PFSK-1 (cell line): Measurements from ENCODE around the gene ODAM.
"Not testable (repeated sequence)": the region's sequence is repeated elsewhere in the genome, so short reads cannot be mapped to it uniquely, and the experiment has no call there.

ENCODE experiments used
- FOXP2 ChIP-seq: optimal IDR thresholded peaks from 2 replicates; pipeline ENCODE3; 2011; ENCODE audit warnings: borderline replicate concordance, control low read depth, inconsistent platforms; ENCODE audit not compliant: insufficient read depth; ENCODE audit errors: extremely low read length, extremely low read depth
- POLR2AphosphoS5 ChIP-seq: IDR thresholded peaks from 2 replicates; pipeline ENCODE4 v1.6.1; 2012; ENCODE audit warnings: low read depth, mild to moderate bottlenecking, control low read depth, low read length, moderate library complexity
- SIN3A ChIP-seq: IDR thresholded peaks from 2 replicates; pipeline ENCODE4 v1.6.1; 2012; ENCODE audit warnings: mild to moderate bottlenecking, low read length, moderate library complexity, borderline replicate concordance; ENCODE audit not compliant: insufficient read depth
- TAF1 ChIP-seq: IDR thresholded peaks from 2 replicates; pipeline ENCODE4 v1.6.1; 2012; ENCODE audit warnings: low read length, control low read depth, borderline replicate concordance; ENCODE audit not compliant: insufficient read depth
- TF ChIP-seq, protein P1 (sequence below), 2 experiments: IDR thresholded peaks; 2 replicates each; pipeline versions ENCODE4 v1.6.1 to v1.8.0; 2011 to 2012; ENCODE audit warnings: low read depth in 2 of 2, low read length in 2 of 2, control low read depth in 1 of 2, inconsistent platforms in 1 of 2, mild to moderate bottlenecking in 1 of 2, moderate library complexity in 1 of 2; ENCODE audit not compliant: insufficient read depth in 1 of 2

ODAM gene

DNA sequence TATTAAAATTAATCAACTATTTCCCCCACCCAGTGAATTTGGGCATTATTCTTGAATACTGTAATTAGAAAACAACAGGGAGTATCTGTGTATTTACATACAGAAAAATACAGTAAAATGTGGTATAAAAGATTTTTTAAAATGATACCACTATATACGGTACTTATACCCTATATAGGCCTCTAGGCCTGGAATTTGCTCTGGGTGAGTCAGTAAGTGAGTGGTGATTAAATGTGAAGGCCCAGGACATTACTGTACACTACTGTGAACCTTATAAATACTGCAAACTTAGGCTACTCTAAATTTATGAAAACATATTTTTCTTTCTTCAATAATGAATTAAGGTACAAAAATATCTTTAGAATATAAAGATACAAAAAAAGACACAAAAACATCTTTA lies 40.6 kb downstream of the ODAM start:
- TF ChIP-seq TAF1 (no peak), FOXP2 (no peak), POLR2AphosphoS5 (no peak), SIN3A (no peak)
- TF ChIP-seq, protein P1, sequence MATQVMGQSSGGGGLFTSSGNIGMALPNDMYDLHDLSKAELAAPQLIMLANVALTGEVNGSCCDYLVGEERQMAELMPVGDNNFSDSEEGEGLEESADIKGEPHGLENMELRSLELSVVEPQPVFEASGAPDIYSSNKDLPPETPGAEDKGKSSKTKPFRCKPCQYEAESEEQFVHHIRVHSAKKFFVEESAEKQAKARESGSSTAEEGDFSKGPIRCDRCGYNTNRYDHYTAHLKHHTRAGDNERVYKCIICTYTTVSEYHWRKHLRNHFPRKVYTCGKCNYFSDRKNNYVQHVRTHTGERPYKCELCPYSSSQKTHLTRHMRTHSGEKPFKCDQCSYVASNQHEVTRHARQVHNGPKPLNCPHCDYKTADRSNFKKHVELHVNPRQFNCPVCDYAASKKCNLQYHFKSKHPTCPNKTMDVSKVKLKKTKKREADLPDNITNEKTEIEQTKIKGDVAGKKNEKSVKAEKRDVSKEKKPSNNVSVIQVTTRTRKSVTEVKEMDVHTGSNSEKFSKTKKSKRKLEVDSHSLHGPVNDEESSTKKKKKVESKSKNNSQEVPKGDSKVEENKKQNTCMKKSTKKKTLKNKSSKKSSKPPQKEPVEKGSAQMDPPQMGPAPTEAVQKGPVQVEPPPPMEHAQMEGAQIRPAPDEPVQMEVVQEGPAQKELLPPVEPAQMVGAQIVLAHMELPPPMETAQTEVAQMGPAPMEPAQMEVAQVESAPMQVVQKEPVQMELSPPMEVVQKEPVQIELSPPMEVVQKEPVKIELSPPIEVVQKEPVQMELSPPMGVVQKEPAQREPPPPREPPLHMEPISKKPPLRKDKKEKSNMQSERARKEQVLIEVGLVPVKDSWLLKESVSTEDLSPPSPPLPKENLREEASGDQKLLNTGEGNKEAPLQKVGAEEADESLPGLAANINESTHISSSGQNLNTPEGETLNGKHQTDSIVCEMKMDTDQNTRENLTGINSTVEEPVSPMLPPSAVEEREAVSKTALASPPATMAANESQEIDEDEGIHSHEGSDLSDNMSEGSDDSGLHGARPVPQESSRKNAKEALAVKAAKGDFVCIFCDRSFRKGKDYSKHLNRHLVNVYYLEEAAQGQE (IDR thresholded peaks at IDR 0.05; ENCODE audit: insufficient read depth in 1 of 2, low read depth in 2 of 2, low read length in 2 of 2) = no peak

DNA sequence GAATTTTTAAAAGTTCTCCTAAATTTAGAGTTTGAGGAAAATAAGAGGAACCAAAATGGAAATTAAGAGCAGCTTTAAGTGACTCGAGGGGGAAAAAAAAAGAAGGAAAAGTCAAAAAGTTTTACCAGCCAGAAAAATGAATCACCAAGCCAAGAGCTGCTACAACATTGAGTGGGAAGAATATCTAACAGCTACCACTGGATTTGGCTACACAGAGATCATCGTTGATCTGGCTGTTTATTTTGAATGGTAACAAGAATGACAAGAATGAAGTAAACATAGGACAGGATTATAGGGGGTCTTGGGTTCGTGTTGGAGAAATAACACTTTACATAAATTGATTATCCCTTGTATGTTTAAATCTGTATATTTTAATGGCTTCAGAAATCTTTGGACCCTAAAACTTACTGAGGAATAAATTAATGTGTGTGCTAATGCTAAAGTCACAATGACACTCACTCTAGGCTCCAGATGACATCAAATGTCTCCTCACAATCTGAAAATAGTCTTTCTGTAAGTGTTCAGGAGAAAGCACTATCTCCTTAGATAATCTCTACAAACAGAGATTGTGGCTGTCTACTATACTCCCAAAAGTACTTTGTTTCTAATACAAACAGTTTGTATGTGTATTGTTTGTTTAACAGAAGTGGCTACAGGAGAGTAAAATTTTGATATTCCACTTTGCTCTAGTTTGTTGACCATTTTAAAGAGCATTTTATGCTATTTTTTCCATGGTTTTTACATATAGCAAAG lies 43.8 kb downstream of the ODAM start:
- TF ChIP-seq, protein P1 (IDR thresholded peaks at IDR 0.05; ENCODE audit: insufficient read depth in 1 of 2, low read depth in 2 of 2, low read length in 2 of 2) = no peak
- no peak for TF ChIP-seq POLR2AphosphoS5
- TF ChIP-seq TAF1 = no peak
- TF ChIP-seq SIN3A = no peak
- TF ChIP-seq FOXP2 = no peak

DNA sequence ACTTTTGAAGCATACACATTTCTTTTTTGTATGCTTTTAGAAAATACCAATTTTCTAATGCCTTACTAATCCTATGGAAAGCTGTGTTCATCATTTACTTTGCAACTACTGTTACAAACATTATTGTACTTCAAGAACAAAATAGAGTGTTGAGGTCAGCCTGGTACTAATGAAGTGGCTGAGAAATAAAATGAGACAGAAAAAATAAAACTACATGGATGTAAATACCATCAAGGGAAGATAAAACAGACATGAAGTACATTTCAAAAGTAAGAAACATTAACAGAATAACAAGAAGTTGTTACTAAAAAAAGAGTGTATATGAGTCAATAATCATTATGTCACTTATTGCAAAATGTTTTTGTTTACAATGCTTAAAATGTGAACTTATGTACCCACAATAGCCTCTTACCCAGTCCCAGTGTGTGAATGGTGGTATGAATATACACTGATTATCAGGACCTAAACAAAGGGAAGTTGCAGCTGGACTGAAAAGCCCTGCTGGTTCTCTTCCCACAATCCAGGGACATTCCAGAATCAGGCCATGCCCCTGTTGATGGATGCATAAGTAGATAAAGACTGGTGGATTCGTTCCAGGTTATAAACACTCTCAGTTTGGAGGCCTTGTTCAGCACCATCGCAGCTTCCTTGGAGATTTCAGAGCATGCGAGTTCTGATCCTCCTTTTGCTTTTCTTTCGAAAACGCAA lies 44.5 kb downstream of the ODAM start:
- no peak for TF ChIP-seq SIN3A
- TF ChIP-seq TAF1 = no peak
- TF ChIP-seq, protein P1 (IDR thresholded peaks at IDR 0.05; ENCODE audit: insufficient read depth in 1 of 2, low read depth in 2 of 2, low read length in 2 of 2) = no peak
- TF ChIP-seq POLR2AphosphoS5 = no peak
- TF ChIP-seq FOXP2 = no peak

DNA sequence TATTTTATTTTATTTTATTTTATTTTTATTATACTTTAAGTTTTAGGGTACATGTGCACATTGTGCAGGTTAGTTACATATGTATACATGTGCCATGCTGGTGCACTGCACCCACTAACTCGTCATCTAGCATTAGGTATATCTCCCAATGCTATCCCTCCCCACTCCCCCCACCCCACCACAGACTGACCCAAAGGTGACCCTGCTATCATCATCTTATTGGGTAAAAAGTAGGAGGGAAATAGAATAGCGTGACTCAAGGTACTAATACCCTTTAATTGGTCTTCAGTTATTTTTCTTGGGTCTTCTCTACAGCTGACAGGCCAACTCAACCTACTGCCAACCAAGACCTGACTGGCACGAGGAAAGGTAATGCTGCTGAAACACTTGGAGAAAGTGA lies 46.8 kb downstream of the ODAM start, which contains the start of gene CSN3:
Gene CSN3 (plus strand): TSS at position 301 of the 400 bp plus-strand sequence. CDS start 2,223 bp downstream, outside the sequence.
- TF ChIP-seq POLR2AphosphoS5, FOXP2, SIN3A: not testable (repeated sequence)

DNA sequence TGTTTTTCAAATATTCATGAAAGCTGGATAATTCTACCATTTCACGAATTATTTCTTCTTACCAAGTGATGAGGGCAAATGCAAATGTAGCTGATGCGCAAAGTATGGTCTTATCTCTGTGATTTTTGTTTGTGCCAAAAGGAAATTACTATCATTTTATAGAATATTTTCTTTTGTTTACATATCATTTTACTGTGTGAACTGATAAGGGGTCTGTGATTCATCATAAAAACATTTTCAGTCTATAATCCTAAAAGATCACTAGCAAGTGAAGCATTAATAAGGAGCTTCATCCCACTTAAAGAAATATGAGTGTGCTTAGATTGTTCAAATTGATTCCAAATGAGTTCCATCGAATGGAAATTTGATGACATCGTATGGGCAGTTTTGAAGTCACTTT lies 47.6 kb downstream of the ODAM start:
- no peak for TF ChIP-seq TAF1
- TF ChIP-seq FOXP2 = no peak
- TF ChIP-seq SIN3A = no peak
- TF ChIP-seq, protein P1 (IDR thresholded peaks at IDR 0.05; ENCODE audit: insufficient read depth in 1 of 2, low read depth in 2 of 2, low read length in 2 of 2) = no peak
- no peak for TF ChIP-seq POLR2AphosphoS5
